H1 (cell line): ENCODE data around the gene MAGEC1. TPM values are rescaled to one million over a fixed set of nuclear protein-coding genes. Genes with fewer than 3 reads are reported as not detected.

Source experiments
- CTCF ChIA-PET: fragments of 300-600 bp; sonication (Branson Sonifier 250); formaldehyde crosslinking; loops from one replicate; lab custom pipeline; 2021; ENCODE audit not compliant: partially characterized antibody; lab: Charles Lee
- POLR2A ChIA-PET: fragments of 300-600 bp; sonication (Branson Sonifier 250); formaldehyde crosslinking; loops from one replicate; lab custom pipeline; 2021; ENCODE audit warnings: inconsistent platforms; ENCODE audit not compliant: partially characterized antibody; lab: Charles Lee
- DNase-seq, 2 experiments: peaks; one replicate each; pipeline versions ENCODE4 v3.0.0 to v3.0.0-alpha.2; 2010 to 2022; ENCODE audit warnings: low spot score in 2 of 2, low read depth in 1 of 2, mixed read lengths in 1 of 2
- FAIRE-seq: peaks from 2 replicates; lab custom pipeline; 2011; peaks lifted over from hg19 to GRCh38; lab: Jason Lieb, UNC
- H2AFZ ChIP-seq: 2 replicates; pipeline ENCODE4 v1.8.1; 2012; ENCODE audit warnings: low read length, inconsistent platforms
- H2AK5ac ChIP-seq: 2 replicates; pipeline ENCODE4 v1.6.1; 2013; ENCODE audit warnings: low read depth, low read length
- H2BK120ac ChIP-seq: replicated peaks from 2 replicates; pipeline ENCODE3; 2013; ENCODE audit warnings: low read depth, low read length, inconsistent platforms
- H2BK12ac ChIP-seq: 2 replicates; pipeline ENCODE4 v1.6.1; 2013; ENCODE audit warnings: low read depth, low read length
- H2BK15ac ChIP-seq: 2 replicates; pipeline ENCODE4 v1.6.1; 2013; ENCODE audit warnings: low read length
- H2BK20ac ChIP-seq: 2 replicates; pipeline ENCODE4 v1.6.1; 2013; ENCODE audit warnings: low read length
- H2BK5ac ChIP-seq: 2 replicates; pipeline ENCODE4 v1.6.1; 2013; ENCODE audit warnings: low read depth, low read length
- H3K14ac ChIP-seq: 2 replicates; pipeline ENCODE4 v1.6.1; 2013; ENCODE audit warnings: inconsistent platforms; ENCODE audit not compliant: insufficient read length
- H3K18ac ChIP-seq: 2 replicates; pipeline ENCODE4 v1.6.1; 2013; ENCODE audit warnings: low read length; ENCODE audit errors: extremely low read depth
- H3K23ac ChIP-seq: 2 replicates; pipeline ENCODE4 v1.6.1; 2013; ENCODE audit warnings: inconsistent platforms; ENCODE audit not compliant: insufficient read length
- H3K23me2 ChIP-seq: 2 replicates; pipeline ENCODE4 v1.6.1; 2013; ENCODE audit warnings: low read depth, low read length
- H3K27ac ChIP-seq: 2 replicates; pipeline ENCODE4 v1.6.1; 2011; ENCODE audit warnings: low read depth, low read length, inconsistent platforms
- H3K27me3 ChIP-seq, 4 experiments: replicated peaks in 1 of 4; 1 replicate in 1 of 4; 2 replicates in 3 of 4; pipeline versions ENCODE4 v1.6.1 to v1.8.1; 2011 to 2013; ENCODE audit warnings: low read length in 3 of 4, mild to moderate bottlenecking in 3 of 4, inconsistent platforms in 2 of 4, mixed read lengths in 2 of 4, moderate library complexity in 1 of 4; ENCODE audit not compliant: control insufficient read depth in 3 of 4, insufficient read depth in 3 of 4; ENCODE audit errors: extremely low read depth in 1 of 4
- H3K36me3 ChIP-seq, 4 experiments: 2 replicates each; pipeline versions ENCODE4 v1.6.1 to v1.8.1; 2011 to 2013; ENCODE audit warnings: mild to moderate bottlenecking in 4 of 4, low read length in 3 of 4, moderate library complexity in 2 of 4, control low read depth in 1 of 4, inconsistent platforms in 1 of 4; ENCODE audit not compliant: insufficient read depth in 4 of 4, control insufficient read depth in 2 of 4
- H3K4ac ChIP-seq: replicated peaks from 2 replicates; pipeline ENCODE3; 2013; ENCODE audit warnings: low read length, low read depth, mixed read lengths, inconsistent platforms; ENCODE audit not compliant: insufficient read length
- H3K4me1 ChIP-seq, 4 experiments: replicated peaks in 1 of 4; 1 replicate in 1 of 4; 2 replicates in 3 of 4; pipeline versions ENCODE4 v1.6.1 to v1.8.1; 2011 to 2013; ENCODE audit warnings: low read length in 3 of 4, inconsistent platforms in 2 of 4, mixed read lengths in 1 of 4; ENCODE audit not compliant: insufficient read depth in 4 of 4, control insufficient read depth in 3 of 4
- H3K4me2 ChIP-seq, 2 experiments: 2 replicates each; pipeline versions ENCODE4 v1.6.1 to v1.8.1; 2011 to 2013; ENCODE audit warnings: low read depth in 2 of 2, low read length in 2 of 2, control low read depth in 1 of 2, inconsistent platforms in 1 of 2, mild to moderate bottlenecking in 1 of 2; ENCODE audit not compliant: insufficient read depth in 1 of 2
- H3K4me3 ChIP-seq, 4 experiments: fragments of 200-600, 300-600 bp in 1 of 4; sonication (generic), shearing (Covaris generic), sonication (Bioruptor Twin) in 1 of 4; 2 replicates each; pipeline versions ENCODE4 v1.5.1 to v1.8.1; 2011 to 2016; ENCODE audit warnings: low read length in 4 of 4, low read depth in 3 of 4, control low read depth in 2 of 4, inconsistent platforms in 2 of 4, mild to moderate bottlenecking in 2 of 4, mixed read lengths in 1 of 4, moderate library complexity in 1 of 4; ENCODE audit not compliant: insufficient read depth in 2 of 4; ENCODE audit errors: extremely low read depth in 1 of 4
- H3K56ac ChIP-seq: replicated peaks from 2 replicates; pipeline ENCODE3; 2013; ENCODE audit warnings: low read depth, mild to moderate bottlenecking, mixed read lengths, low read length, inconsistent platforms; ENCODE audit not compliant: insufficient read length
- H3K79me1 ChIP-seq: 2 replicates; pipeline ENCODE4 v1.6.1; 2013; ENCODE audit warnings: low read depth, low read length, control low read depth
- H3K79me2 ChIP-seq, 2 experiments: 2 replicates each; pipeline versions ENCODE4 v1.6.1 to v1.8.1; 2012 to 2013; ENCODE audit warnings: low read length in 2 of 2, mild to moderate bottlenecking in 2 of 2, inconsistent platforms in 1 of 2; ENCODE audit not compliant: insufficient read depth in 2 of 2, control insufficient read depth in 1 of 2
- H3K9ac ChIP-seq, 4 experiments: replicated peaks in 1 of 4; 1 replicate in 1 of 4; 2 replicates in 3 of 4; pipeline versions ENCODE4 v1.6.1 to v1.8.1; 2011 to 2013; ENCODE audit warnings: low read depth in 3 of 4, low read length in 3 of 4, control low read depth in 2 of 4, mild to moderate bottlenecking in 2 of 4, moderate library complexity in 2 of 4, inconsistent platforms in 1 of 4; ENCODE audit errors: extremely low read depth in 1 of 4
- H3K9me3 ChIP-seq, 2 experiments: 2 replicates each; pipeline versions ENCODE4 v1.6.1 to v1.8.1; 2012 to 2013; ENCODE audit warnings: mild to moderate bottlenecking in 2 of 2, moderate library complexity in 2 of 2, control low read depth in 1 of 2, inconsistent platforms in 1 of 2, low read depth in 1 of 2, low read length in 1 of 2, mixed read lengths in 1 of 2; ENCODE audit not compliant: insufficient read depth in 2 of 2
- H4K20me1 ChIP-seq, 2 experiments: replicated peaks in 1 of 2; 2 replicates each; pipeline versions ENCODE3 to v1.8.1; 2011 to 2013; ENCODE audit warnings: inconsistent platforms in 2 of 2, low read length in 2 of 2, mild to moderate bottlenecking in 1 of 2; ENCODE audit not compliant: insufficient read depth in 2 of 2, control insufficient read depth in 1 of 2
- H4K5ac ChIP-seq: 2 replicates; pipeline ENCODE4 v1.6.1; 2013; ENCODE audit warnings: low read length, low read depth, mixed read lengths, inconsistent platforms; ENCODE audit not compliant: insufficient read length
- H4K8ac ChIP-seq: 2 replicates; pipeline ENCODE4 v1.8.0; 2013; ENCODE audit warnings: mild to moderate bottlenecking, moderate library complexity, low read length, inconsistent platforms; ENCODE audit not compliant: insufficient read depth; ENCODE audit errors: extremely low read depth
- H4K91ac ChIP-seq: replicated peaks from 2 replicates; pipeline ENCODE3; 2013; ENCODE audit warnings: low read length, mixed read lengths, inconsistent platforms; ENCODE audit not compliant: insufficient read length
- BACH1 ChIP-seq: IDR thresholded peaks from 2 replicates; pipeline ENCODE4 v1.6.1; 2012; ENCODE audit warnings: low read length, improper control_type of control experiment
- GABPA ChIP-seq: IDR thresholded peaks from 2 replicates; pipeline ENCODE4 v1.6.1; 2011; ENCODE audit warnings: mild to moderate bottlenecking, low read length, moderate library complexity, borderline replicate concordance; ENCODE audit not compliant: insufficient read depth
- GTF2F1 ChIP-seq: IDR thresholded peaks from 2 replicates; pipeline ENCODE4 v1.6.1; 2012; ENCODE audit warnings: low read depth, low read length, improper control_type of control experiment, borderline replicate concordance
- HDAC6 ChIP-seq: IDR thresholded peaks from one replicate; pipeline ENCODE4 v1.7.1; 2012; ENCODE audit warnings: low read depth, mild to moderate bottlenecking, inconsistent platforms, low read length, moderate library complexity
- KDM5A ChIP-seq: fragments of 200-600 bp; IDR thresholded peaks from 2 replicates; pipeline ENCODE4 v1.7.1; 2012; ENCODE audit warnings: mild to moderate bottlenecking, low read length, inconsistent platforms, mixed read lengths
- MAFK ChIP-seq: IDR thresholded peaks from 2 replicates; pipeline ENCODE4 v1.6.1; 2012; ENCODE audit warnings: low read depth, mild to moderate bottlenecking, improper control_type of control experiment, low read length
- MAX ChIP-seq: IDR thresholded peaks from 2 replicates; pipeline ENCODE4 v1.6.1; 2012; ENCODE audit warnings: inconsistent platforms
- POLR2AphosphoS5 ChIP-seq: IDR thresholded peaks from 2 replicates; pipeline ENCODE4 v1.6.1; 2011; ENCODE audit warnings: low read depth, low read length
- POU5F1 ChIP-seq: IDR thresholded peaks from 2 replicates; pipeline ENCODE4 v1.6.1; 2011; ENCODE audit warnings: low read depth, mild to moderate bottlenecking, low read length, moderate library complexity
- RXRA ChIP-seq: IDR thresholded peaks from 2 replicates; pipeline ENCODE4 v1.6.1; 2011; ENCODE audit warnings: low read depth, mild to moderate bottlenecking, low read length, moderate library complexity; ENCODE audit not compliant: insufficient read depth
- SIX5 ChIP-seq: IDR thresholded peaks from 2 replicates; pipeline ENCODE4 v1.6.1; 2011; ENCODE audit warnings: mild to moderate bottlenecking, low read depth, low read length
- SP1 ChIP-seq: IDR thresholded peaks from 2 replicates; pipeline ENCODE4 v1.6.1; 2011; ENCODE audit warnings: low read depth, low read length
- SRF ChIP-seq: IDR thresholded peaks from 2 replicates; pipeline ENCODE4 v1.6.1; 2011; ENCODE audit warnings: mild to moderate bottlenecking, low read depth, low read length, moderate library complexity
- TAF7 ChIP-seq: optimal IDR thresholded peaks from 2 replicates; pipeline ENCODE3; 2011; ENCODE audit warnings: low read depth, mild to moderate bottlenecking, inconsistent platforms, low read length, moderate library complexity, borderline replicate concordance
- WGBS, 2 experiments: shearing (Covaris generic) in 1 of 2; methylation state at CpG; one replicate each; pipeline versions ENCODE4 v1.1.6 to v1.1.7; 2013 to 2015; ENCODE audit warnings: low lambda C conversion rate in 2 of 2, mixed read lengths in 2 of 2, inconsistent platforms in 1 of 2, low coverage in 1 of 2, missing lambda C conversion rate in 1 of 2; ENCODE audit not compliant: insufficient replicate concordance in 2 of 2, insufficient coverage in 1 of 2, insufficient read length in 1 of 2; ENCODE audit errors: extremely low coverage in 1 of 2, missing lambda C conversion rate in 1 of 2; 5-methylcytosine and 5-hydroxymethylcytosine counted together
- polyA plus RNA-seq, 7 experiments: library from polyadenylated mRNA; depleted of rRNA in 3 of 7; stranded (reverse) in 5 of 7; unstranded in 2 of 7; fragments of >200 nt in 5 of 7; fragments of 200-250 nt in 2 of 7; gene quantifications; 1 replicate in 5 of 7; 2 replicates in 1 of 7; 4 replicates in 1 of 7; pipeline versions ENCODE4 v1.2.1 to v1.2.3, GENCODE V29; 2011 to 2013; ENCODE audit warnings: missing spikeins in 2 of 7, mixed read lengths in 2 of 7
- total RNA-seq: library from RNA; stranded (reverse); fragmentation: NEBNext Ultra II Directional; extraction: Animal tissue kit (Norgen Biotek cat#: 25700); gene quantifications from 2 replicates; pipeline ENCODE4 v1.2.1, GENCODE V29; 2021
- TF ChIP-seq, protein P1 (sequence below): IDR thresholded peaks from 2 replicates; pipeline ENCODE4 v1.6.1; 2011; ENCODE audit warnings: low read depth, mild to moderate bottlenecking, low read length; ENCODE audit not compliant: insufficient read depth

MAGEC1 gene
- total and polyA plus RNA-seq, 2 of the 8 experiments (the other 6 are each of a cell fraction or from before 2014, with no cell fraction given), result not detected

DNA sequence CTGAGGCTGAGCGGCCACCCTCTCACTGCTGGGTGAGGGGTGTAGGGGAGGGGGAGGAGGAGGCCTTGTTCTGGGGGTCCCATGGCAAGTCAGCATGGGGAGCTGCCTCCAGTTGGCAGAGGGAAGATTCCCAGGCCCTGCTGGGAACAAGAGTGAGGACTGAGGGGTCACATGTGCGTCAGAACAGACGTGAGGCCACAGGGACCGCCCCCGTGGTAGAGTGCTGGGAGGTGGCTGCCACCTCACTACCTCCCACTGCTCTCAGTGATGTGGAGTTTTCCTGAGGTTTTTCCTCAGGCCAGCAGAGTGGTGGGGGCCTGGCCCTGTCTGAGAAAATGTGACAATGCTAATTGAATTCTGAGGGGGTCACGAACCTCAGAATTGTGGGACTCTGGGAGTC lies 568 bp downstream of the MAGEC1 start:
- H2AK5ac ChIP-seq, result no peak overlapping the region
- H3K9me3 ChIP-seq, result no peaks in the 10 kb centered on the region; a peak in 1 of 4 replicates
- H4K5ac ChIP-seq, result no peak overlapping the region
- no peaks in the 10 kb centered on the region for H4K20me1 ChIP-seq
- H4K8ac ChIP-seq, result no peak overlapping the region
- H3K14ac ChIP-seq, result no peak overlapping the region
- H3K27me3 ChIP-seq, result no peaks in the 10 kb centered on the region
- H2BK20ac ChIP-seq, result no peak overlapping the region
- no peak overlapping the region for H3K23ac ChIP-seq
- no peak for FAIRE-seq
- no peak overlapping the region for H3K56ac ChIP-seq
- H3K36me3 ChIP-seq, result no peaks in the 10 kb centered on the region
- no peak overlapping the region for H3K4me2 ChIP-seq
- H2BK15ac ChIP-seq, result no peak overlapping the region
- no peak overlapping the region for H3K4ac ChIP-seq
- no peak overlapping the region for H3K18ac ChIP-seq
- no peak overlapping the region for H3K4me3 ChIP-seq
- H3K27ac ChIP-seq, result no peak overlapping the region
- no peak overlapping the region for H2BK12ac ChIP-seq
- H2AFZ ChIP-seq, result no peak overlapping the region
- no peak overlapping the region for H3K9ac ChIP-seq
- ChIA-PET POLR2A (no interaction called here), CTCF (interaction anchor here (0.5 to 0.6 kb wide), 2 partner anchors 29 to 1327 kb away, joined by 3 to 4 read pairs; no protein-coding TSS in a partner anchor)
- H3K23me2 ChIP-seq, result no peaks in the 10 kb centered on the region
- 93% methylated on average over 3 of the region's 6 CpGs; no CpG with 5 or more reads in 1 of the 2 experiments for WGBS, 2 experiments
- H3K79me2 ChIP-seq, result no peaks in the 10 kb centered on the region
- H2BK5ac ChIP-seq, result no peak overlapping the region
- H3K4me1 ChIP-seq, result no peaks in the 10 kb centered on the region
- no peak overlapping the region for H2BK120ac ChIP-seq
- no peaks in the 10 kb centered on the region for H3K79me1 ChIP-seq
- DNase-seq, result no peak
- H4K91ac ChIP-seq, result no peak overlapping the region
- TF ChIP-seq MAFK (no peak), KDM5A (no peak), SRF (no peak), POLR2AphosphoS5 (no peak), GTF2F1 (no peak), SIX5 (no peak), GABPA (no peak), MAX (no peak), TAF7 (no peak), RXRA (no peak), BACH1 (no peak), SP1 (no peak), POU5F1 (no peak), HDAC6 (no peak)
- TF ChIP-seq, protein P1, sequence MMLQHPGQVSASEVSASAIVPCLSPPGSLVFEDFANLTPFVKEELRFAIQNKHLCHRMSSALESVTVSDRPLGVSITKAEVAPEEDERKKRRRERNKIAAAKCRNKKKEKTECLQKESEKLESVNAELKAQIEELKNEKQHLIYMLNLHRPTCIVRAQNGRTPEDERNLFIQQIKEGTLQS, result no peak
